ENCODE results near the gene RNF220.
"Not testable (repeated sequence)": the region's sequence is repeated elsewhere in the genome, so short reads cannot be mapped to it uniquely, and the experiment has no call there.

The RNF220 gene

DNA sequence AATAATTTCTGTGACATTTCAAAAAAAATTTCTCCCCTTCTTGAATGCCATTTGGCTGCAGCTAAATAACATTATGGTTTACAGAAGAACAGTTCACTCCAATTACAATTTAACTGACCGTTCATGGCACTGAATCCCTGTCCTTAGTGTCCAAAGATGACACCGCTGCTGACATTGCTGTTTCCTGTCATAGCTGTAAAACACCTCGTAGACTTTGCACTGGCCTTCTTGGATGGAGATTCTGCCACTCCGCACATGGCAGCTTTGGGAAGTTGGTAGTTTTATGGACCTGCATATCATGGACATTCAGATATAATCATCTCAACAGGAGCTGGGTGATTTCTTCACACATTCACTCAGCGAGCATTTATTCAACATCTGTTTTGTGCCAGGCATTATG is 274.4 kb downstream of the RNF220 start:
- DNase-seq (ENCODE audit: low read depth) = no peak

DNA sequence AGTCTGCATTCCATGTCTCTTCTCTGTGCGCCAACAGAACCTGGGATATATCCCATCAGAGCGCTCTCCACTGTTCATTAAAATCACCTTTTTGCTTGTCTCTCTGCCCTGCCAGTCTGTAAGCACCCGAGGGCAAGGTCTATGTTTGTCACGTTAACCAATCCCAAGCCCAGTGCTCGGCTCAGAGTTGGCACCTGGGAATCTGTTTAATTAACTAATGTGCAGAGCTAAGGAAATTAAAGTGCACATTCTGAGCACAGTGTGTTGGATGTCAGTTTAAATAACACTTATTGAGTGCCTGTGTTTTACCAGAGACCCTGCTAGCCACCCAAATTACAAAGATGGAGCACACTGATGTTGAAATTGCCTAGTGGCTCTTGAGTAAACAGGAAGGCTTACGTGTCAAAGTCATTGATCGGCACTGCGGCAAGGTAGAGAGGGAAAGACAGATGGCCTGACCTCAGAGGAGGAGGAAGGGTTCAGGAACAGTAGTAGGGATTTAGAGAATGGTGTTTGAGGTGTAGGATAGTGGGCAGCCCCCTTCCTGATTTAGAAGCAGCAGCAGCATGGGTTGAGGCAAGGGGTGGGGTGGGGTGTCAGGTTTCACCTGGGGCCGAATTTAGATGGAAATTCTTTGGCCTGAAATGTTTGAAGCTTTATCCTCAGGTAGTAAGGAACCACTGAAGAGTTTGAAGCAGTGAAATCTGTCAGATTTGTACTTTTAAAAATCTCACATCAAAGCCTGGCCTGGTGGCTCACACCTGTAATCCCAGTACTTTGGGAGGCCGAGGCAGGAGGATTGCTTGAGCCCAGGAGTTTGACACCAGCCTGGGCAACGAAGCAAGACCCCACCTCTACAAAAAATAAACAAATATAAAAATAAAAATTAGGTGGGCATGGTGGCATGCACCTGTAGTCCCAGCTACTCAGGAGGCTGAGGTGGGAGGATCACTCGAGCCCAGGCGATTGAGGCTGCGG is 277.1 kb downstream of the RNF220 start:
- no peak for DNase-seq (ENCODE audit: low read depth)

DNA sequence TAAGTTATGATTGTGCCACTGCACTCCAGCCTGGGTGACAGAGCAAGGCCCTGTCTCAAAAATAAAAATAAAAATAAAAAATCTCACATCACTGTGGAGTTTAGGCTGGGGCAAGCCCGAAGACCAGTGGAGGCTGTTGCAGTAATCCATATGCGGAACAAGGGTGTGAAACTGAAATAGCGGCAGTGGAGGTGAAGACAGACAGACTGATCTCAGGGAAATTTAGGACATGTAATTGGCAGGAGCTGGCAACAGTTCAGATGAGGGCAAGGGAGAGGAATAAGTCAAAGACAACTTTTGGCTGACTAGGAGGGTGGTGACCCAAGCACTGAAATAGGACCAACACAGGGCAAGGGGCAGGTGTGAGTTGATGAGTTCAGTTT is 277.8 kb downstream of the RNF220 start:
- DNase-seq (ENCODE audit: low read depth) = no peak

DNA sequence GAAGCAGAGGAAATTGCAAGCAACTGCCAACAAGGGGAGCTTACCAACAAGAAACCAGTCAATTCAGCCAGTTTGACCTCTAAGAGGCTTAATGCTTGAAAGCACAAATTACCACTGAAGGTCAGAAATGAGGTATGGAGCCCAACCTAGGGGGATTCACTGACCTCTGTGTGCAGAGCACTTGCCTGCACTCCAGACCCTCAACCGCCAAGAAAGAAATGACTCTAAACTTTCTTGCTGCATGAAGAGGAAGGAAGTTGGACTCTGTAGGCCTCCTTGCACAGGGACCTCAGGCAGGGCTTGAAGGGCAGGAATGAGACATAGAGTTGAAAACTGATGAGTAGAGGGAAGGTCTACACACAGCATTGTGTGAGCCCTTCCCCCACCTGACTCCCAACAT is 279.5 kb downstream of the RNF220 start:
- DNase-seq (ENCODE audit: low read depth) = no peak

DNA sequence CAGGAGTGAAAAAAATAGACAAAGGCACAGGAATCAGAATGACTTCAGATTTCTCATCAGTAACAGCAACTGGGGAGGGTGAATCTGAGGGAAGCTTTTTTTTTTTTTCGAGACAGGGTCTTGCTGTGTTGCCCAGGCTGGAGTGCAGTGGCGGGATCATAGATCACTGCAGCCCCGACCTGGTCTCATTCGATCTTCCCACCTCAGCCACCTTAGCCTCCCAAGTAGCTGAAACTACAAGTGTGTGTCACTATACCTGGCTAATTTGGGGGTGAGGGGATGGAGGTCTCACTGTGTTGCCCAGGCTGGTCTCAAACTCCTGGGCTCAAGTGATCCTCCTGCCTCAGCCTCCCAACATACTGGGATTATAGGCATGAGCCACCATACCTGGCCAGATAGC is 280.2 kb downstream of the RNF220 start:
- DNase-seq (ENCODE audit: low read depth) = no peak

DNA sequence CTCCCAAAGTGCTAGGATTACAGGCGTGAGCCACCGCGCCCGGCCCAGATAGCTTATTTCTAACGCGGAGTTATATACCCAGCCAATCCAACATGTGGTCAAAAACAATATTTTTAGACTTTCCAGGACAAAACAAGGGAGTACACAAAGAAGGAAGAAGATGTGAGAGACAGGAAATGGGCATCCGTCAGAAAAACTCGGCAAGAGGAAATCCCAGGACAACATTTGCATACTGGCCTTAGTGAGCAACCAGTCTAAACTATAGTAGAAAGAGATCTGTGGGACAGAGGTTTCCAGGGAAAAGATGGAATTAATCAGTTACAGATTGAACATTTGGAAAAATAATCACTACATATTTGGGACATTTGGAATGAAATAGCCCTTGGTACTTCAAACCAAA is 280.8 kb downstream of the RNF220 start:
- no peak for DNase-seq (ENCODE audit: low read depth)

DNA sequence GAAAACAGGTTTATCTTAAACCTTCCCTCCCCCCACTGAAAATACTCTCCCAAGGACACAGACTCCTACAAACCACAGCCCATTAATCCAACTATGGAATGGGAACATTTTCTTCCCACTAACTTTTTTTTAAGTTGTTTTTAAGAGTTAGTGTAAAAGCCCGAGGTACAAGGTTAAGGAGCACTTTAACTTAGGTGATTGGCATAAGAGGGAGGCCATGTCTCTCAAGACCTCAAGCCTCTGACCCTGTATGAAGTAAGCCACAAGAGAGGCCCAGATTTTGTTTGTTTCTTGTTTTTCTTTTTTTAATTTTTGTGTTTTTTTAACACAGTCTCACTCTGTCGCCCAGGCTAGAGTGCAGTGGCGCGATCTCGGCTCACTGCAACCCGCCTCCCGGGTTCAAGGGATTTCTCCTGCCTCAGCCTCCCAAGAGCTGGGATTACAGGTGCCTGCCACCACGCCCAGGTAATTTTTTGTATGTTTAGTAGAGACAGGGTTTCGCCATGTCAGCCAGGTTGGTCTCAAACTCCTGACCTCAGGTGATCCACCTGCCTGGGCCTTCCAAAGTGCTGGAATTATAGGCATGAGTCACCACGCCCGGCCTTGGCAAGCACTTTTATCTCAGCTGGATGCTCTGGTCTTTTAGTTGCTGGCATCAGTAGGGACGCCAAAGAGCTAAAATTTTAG is 283.8 kb downstream of the RNF220 start:
- no peak for DNase-seq (ENCODE audit: low read depth)

DNA sequence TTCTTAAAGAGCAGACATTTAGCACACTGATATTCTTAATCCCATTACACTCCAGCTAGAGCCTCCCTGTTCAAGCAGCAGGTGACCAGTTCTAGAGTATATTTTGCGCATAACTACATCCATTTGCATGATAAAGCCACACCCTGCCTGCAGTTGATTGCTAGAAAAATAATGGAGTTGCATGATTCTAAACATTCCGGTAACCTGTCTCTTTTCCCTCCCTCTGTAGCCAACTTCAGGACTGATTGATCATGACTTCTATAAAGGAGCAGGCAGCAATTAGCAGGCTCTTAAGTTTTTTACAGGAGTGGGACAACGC is 284.4 kb downstream of the RNF220 start:
- DNase-seq (ENCODE audit: low read depth) = no peak

DNA sequence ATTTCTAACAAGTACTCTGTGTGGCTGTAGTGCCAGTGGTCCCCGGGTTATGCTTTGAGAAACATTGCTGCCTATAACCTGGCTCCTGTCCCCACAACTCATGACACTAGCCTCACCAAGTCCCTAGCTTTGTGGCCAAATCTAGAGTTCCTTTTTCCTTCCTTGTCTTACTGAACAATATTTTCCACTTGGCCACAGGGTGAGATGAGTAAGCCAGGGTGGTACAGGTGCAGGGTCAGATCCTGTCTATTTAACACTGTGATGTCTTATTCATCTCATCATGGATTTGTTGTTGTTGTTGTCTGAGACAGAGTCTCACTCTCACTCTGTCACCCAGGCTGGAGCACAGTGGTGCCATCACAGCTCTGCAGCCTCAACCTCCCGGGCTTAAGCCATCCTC is 288.1 kb downstream of the RNF220 start:
- no peak for DNase-seq (ENCODE audit: low read depth)

DNA sequence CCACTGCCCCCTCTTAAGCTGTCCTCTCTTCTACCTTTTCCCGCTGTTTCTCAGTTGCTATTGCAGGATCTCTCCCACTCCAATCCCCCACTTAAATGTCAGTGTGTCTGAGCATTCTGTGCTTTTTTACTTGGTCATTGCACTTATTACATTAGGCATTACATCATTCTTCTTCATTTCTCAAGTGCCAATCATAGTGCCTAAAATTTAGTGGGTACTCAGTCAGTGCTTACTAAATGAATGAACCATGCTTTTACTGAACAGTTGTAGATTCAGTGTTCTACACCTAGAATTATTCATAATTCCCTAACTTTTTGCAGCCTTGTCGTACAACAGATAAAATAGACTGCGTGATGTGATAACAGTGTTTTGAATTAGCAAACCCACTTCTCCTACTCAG is 288.8 kb downstream of the RNF220 start:
- no peak for DNase-seq (ENCODE audit: low read depth)

DNA sequence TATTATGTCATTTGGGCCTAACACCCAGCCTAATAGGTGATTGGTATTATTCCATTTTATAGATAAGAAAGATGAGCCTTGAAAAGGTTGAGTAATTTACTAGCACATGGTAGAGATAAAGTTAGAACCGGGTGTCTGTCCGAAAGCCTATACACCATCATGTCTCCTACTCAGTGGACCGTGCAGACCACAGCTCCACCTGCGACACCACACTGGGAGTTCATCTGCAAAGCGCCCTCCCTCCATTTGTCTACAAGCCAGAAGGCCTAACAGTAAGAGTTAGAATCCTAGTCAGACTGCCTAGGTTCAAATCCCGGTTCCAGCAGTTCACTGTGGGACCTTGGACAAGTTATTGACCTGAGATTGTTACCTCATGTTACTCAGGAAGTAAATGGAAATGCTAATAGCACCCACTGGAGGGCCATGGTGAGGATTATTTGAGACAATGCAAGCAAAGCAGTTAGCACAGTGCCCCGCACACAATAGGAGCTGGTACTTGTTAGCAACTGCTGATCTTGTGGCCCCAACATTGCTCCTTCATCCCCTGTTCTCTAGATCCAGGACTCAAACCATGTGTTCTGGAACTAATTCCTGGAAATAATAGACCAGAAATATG is 289.9 kb downstream of the RNF220 start:
- DNase-seq (ENCODE audit: low read depth) = no peak

DNA sequence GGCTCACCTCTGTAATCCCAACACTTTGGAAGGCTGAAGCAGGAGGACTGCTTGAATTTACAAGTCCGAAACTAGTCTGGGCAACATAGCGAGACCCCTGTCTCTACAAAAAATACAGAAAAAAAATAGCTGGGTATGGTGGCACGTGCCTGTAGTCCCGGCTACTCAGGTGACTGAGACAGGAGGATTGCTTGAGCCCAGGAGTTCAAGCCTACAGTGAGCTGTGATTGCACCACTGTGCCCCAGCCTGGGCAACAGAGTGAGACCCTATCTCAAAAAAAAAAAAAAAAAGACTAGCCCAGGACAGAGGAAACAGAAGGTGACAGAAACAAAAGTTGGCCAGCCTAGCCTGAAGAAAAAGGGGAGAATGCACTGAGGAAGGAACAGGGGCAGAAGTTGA is 290.6 kb downstream of the RNF220 start:
- no peak for DNase-seq (ENCODE audit: low read depth)

DNA sequence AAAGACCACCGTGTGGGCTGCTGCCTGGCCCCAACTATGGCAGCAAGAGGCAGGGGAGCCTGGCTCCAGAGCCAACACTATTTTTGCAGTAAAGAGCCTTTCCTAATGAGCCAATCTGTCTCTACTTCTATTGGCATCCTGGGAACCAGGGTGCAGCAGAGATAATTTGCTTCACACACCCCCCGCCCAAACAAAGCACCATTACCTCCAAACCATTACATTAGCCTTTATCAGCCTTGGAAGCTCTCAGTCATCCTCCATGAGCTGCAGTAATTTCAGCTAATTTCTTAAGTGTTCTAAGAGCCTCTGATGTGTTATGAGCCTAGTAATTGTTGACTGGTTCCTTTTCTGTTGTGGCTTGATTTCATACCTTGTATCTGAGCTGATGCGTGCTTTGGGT is 291.0 kb downstream of the RNF220 start:
- no peak for DNase-seq (ENCODE audit: low read depth)

DNA sequence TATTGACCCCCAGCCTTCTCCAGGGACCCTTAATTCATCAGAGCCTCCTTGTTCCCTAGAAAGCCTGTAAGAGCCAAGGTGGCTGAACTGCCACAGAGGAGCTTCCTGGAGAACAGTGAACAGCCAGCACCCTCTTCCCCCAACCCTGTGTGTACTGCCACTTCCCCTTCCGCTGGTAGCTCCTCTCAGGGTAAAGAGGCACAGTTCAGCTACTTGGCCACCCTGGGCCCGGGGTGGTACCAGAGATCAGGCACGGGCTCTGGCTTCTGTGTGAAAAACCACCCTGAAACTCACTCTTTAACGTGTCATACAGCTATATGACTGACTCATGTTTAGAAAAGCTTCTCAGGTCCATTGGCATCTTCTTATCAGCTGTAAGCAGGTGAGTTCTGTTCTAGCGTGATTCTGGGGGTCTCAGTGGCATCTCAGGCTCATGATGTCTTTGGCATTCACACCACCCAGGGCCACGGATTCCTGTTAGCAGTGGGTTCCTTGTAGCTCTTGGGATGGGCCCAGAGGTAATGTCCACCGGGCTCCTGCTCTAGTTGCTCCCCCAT is 291.8 kb downstream of the RNF220 start:
- DNase-seq (ENCODE audit: low read depth) = peak; percentile 24

DNA sequence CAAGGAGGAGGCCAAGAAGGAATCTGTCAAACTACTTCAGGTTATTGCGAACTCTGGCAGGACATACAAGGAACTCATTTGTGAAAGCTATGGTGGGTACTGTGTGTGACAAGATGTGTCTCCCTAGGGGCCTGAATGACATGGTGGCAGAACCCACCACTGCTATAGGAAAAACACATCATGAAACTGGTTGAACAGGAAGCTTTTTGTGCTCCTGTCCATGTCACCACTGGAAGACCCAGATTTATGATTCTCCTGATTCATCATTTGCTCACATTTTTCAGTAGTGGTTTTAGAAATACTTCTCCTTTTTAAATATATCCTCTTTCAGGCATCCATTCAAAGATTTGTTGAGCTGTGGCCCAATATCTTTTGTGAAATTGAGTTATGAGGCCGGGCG is 293.1 kb downstream of the RNF220 start:
- DNase-seq (ENCODE audit: low read depth) = no peak

DNA sequence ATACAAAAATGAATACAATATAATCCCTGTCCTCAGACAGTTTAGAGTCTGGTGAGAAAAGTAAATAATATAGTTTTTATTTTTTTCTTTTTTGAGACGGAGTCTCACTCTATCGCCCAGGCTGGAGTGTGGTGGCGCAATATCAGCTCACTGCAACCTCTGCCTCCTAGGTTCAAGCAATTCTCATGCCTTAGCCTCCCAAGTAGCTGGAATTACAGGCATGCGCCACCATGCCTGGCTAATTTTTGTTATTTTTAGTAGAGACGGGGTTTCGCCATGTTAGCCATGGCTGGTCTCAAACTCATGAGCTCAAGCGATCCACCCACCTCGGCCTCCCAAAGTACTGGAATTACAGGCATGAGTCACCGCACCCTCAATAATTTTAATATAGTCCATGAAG is 294.3 kb downstream of the RNF220 start:
- not testable (repeated sequence) for DNase-seq (ENCODE audit: low read depth)

DNA sequence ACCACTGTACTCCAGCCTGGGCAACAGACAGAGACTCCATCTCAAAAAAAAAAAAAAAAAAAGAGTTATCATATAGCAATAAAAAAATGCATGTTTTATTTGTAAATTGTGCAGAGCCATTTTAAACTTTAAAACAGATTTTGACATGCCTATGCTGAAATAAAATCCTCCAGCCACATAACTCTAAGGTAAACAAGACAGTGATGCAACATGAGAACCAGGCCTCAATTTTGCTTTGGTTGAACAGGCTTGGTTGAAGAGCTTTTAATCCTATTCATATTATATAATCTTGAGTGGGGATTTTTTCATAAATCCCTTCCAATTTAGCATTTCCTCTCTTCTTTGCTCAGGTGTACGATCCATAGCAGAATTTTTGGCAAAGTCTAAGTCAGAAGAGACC is 295.5 kb downstream of the RNF220 start:
- DNase-seq (ENCODE audit: low read depth) = no peak

DNA sequence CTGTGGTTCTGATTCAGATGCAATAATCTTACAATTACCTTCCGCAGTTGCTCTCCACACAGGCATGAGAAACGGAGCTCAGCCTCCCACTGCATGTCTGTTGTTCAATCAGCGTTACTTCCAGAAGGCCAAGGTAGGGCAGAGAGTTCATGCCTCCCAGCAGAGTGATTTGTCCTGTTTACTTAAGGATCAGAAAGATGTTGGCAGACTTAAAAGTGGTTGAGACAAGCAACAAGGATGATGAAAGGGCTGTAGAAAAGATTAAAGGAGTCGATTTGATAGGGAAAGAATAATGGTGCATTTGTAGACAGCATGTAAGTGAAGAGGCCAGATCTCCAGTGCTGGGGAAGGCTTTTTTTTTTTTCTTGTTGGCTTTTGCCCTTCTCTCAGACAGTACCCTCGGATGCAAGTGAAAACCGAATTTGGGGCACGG is 296.1 kb downstream of the RNF220 start:
- no peak for DNase-seq (ENCODE audit: low read depth)

Data from activated gamma-delta T cell treated with anti-CD3 and anti-CD28 coated beads, Interleukin-2, amount 50 U/mL, for 16 hours (primary cell).